Cardiac septum (tissue), 1 donor: ENCODE measurements around the gene SLC16A10. TPM values are rescaled to one million over a fixed set of nuclear protein-coding genes. Genes with fewer than 3 reads are reported as not detected.
"Not testable (repeated sequence)": the region's sequence is repeated elsewhere in the genome, so short reads cannot be mapped to it uniquely, and the experiment has no call there.

Experiments
- DNase-seq: peaks from one replicate; pipeline ENCODE4 v3.0.0-alpha.2; 2020; ENCODE audit warnings: low spot score
- intact Hi-C: fragments of 100-400 bp; cut with DNase I; formaldehyde crosslinking; loops from one replicate; pipeline ENCODE4 v1.14.0; 2022
- total RNA-seq: library from RNA; stranded (reverse); fragmentation: NEBNext Ultra II Directional; extraction: Animal tissue kit (Norgen Biotek cat#: 25700); gene quantifications from one replicate; pipeline ENCODE4 v1.2.1, GENCODE V29; 2021
- donor health status: DM: no; HTN: no; CAD: no.

SLC16A10 gene
- total RNA-seq, 1 donor from 2014 or later: 5.0 TPM

- intact Hi-C loops: no loop called here
- no peak for DNase-seq
Measured at GRCh38 chr6:111175109-111175508, 87.8 kb downstream of the SLC16A10 start.

GRCh38 chr6:111176038-111176759, 88.9 kb downstream of the SLC16A10 start:
- no peak for DNase-seq
- intact Hi-C loops: no loop called here

DNA sequence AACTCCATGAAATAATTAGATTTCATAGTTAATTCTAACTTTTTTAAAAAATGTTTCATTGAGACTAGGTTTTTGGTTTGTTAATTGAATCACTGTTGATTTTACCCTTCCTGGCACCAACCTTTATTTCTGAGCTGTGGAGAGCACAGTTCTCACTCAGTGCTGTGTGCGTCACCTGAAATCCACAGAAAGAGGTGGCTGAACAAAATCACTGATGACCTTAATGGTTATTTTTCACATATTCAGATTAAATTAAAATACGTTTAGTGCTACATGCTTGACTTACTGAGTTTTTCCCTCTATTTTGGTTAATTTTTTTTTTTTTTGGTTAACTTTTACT, 89.4 kb downstream of the SLC16A10 start:
- intact Hi-C loops: no loop called here
- DNase-seq: no peak

DNA sequence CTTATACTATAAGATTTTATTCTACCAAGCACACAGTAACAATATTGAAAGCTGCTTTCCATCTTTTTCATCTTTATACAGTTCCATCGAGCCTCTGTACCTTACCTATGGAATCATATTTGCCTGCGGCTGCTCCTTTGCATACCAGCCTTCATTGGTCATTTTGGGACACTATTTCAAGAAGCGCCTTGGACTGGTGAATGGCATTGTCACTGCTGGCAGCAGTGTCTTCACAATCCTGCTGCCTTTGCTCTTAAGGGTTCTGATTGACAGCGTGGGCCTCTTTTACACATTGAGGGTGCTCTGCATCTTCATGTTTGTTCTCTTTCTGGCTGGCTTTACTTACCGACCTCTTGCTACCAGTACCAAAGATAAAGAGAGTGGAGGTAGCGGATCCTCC, 89.8 kb downstream of the SLC16A10 start:
- intact Hi-C loops: no loop called here
- no peak for DNase-seq

DNA sequence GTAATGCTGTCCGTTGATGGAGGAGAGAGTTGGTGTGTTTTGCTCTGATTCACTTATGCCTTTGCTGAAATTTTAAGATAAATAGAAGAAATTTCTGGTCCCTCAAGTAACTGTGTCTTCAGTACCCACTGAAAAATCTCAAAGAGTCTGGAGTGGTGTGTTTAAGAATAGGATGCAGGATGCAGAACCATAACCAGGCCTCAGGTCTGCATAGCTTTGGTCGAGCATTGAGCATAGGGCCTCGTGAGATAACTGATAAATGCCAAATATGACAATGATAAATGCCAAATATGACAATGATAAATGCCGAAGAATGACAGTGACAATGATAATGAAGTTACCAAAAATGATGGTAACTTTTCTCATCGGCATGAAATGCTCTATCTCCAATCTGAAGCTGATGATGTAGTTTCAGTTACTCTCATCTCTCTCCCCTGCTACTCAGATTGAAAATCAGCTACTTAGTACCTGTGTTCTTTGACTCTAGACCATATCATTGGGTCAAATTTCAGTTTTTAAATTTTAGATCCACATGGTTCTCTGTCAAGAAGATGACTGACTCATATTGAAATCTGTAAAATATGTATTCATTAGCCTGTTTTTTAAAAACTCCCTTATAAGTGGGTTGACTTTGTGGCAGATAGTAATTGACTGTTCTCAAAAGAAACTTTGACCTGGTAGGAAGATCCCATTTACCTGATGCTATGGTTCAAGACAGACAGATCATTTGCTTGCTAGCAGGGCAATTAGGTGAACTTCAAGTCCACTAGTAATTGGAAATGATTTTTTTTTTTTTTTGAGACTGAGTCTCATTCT, 96.6 kb downstream of the SLC16A10 start:
- intact Hi-C loops: no loop called here
- no peak for DNase-seq

DNA sequence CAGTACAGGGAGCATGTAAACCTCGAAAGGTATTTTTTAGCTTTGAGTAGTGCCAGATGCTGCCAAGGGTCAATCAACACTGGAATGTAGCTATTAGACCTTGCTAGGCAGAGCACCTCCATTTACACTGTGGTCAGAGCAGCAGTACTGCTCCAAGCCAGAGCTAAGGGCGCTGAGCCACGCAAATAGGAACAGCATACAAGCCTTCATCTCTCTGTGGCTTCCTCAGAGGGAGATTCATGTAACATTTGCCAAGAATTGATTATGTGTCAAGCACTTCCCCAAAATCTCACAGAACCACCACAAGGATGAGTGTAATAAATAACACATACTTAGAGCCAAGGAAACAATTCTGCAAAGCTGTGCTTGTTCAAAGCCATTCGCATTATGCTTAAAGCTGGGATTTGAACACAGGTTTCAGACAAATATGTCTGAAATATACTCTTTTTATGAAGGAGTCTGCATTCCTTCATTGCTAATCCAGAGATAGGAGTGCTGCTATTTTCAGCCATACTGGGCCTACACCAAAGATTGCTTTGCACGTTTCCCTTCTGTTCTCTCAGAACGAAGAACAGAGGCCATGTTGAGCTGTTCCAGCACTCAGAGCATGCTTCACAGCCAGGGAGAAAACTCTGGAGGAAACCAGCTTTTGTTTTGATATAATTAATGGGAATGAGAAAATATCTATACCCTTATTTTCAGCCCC, 97.7 kb downstream of the SLC16A10 start:
- intact Hi-C loops: loop anchor here (5.0 kb wide), 1 partner anchor 98 kb away; the partner anchor contains the start of gene SLC16A10
- no peak for DNase-seq

DNA sequence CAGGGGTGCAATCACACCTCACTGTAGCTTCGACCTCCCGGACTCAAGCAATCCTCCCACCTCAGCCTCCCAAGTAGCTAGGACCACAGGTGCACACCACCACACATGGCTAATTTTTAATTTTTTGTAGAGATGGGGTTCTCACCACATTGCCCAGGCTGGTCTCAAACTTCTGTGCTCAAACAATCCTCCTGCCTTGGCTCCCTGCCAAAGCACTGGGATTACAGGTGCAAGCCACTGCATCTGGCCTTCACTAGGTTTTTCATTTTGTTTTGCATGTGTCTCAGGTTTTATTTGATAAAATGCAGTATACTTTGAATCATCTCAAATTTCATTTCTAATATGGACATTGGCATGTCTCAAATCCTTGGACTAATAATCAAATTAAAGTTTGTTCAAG, 98.7 kb downstream of the SLC16A10 start:
- no peak for DNase-seq
- intact Hi-C loops: loop anchor here (5.0 kb wide), 1 partner anchor 99 kb away; the partner anchor contains the start of gene SLC16A10

- DNase-seq: no peak
- intact Hi-C loops: loop anchor here (5.0 kb wide), 1 partner anchor 101 kb away; the partner anchor contains the start of gene SLC16A10
Measured at GRCh38 chr6:111187874-111188273, 100.6 kb downstream of the SLC16A10 start.

- intact Hi-C loops: loop anchor here (5.0 kb wide), 1 partner anchor 102 kb away; the partner anchor contains the start of gene SLC16A10
- DNase-seq: not testable (repeated sequence)
Measured at GRCh38 chr6:111189666-111190210, 102.4 kb downstream of the SLC16A10 start.

DNA sequence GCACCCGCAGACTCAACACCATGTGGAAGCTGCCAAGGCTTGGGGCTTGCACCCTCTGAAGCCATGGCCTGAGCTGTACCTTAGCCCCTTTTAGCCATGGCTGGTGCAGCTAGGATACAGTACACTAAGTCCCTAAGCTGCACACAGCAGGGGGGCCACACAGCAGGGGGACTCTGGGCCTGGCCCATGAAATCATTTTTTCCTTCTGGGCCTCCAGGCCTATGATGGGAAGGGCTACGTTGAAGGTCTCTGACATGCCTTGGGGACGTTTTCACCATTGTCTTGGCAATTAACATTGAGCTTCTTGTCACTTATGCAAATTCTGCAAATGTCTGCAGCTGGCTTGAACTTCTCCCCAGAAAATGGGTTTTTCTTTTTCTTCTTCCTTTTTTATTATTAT, 103.3 kb downstream of the SLC16A10 start:
- DNase-seq: no peak
- intact Hi-C loops: no loop called here

GRCh38 chr6:111191136-111191535, 103.8 kb downstream of the SLC16A10 start:
- DNase-seq, intact Hi-C loops: not testable (repeated sequence)

DNA sequence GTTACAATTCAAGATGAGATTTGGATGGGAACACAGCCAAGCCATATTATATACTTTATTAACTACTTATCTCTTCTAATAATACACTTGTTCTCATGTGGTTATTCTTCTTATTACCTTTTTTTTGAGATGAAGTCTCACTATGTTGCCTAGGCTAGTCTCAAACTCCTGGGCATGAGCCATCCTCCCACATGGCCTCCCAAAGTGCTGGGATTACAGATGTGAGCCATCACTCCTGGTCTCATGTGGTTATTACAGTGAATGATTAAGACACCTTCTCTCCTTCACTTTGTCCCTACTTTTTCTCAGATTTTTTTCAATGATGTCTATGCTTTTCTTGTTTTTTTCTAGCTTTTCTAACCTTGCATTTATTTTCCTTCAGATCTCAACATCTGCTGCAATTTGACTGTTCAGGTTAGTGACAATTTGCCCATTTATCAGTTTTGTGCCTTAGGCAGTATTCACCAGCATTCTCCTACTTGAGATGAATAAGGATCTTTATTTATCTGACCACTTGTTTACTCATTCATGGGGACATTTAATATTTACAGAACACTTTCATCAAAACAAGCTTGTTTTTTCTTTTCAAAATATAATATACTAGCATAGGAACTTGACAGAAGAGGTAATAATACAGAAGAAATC, 105.7 kb downstream of the SLC16A10 start:
- intact Hi-C loops: no loop called here

GRCh38 chr6:111195656-111196055, 108.4 kb downstream of the SLC16A10 start:
- intact Hi-C loops: no loop called here

More for the DNA sequence above, 105.7 kb downstream of the SLC16A10 start:
- DNase-seq: no peak

GRCh38 chr6:111198841-111199240, 111.5 kb downstream of the SLC16A10 start:
- no peak for DNase-seq
- intact Hi-C loops: no loop called here

More at GRCh38 chr6:111195656-111196055, 108.4 kb downstream of the SLC16A10 start:
- no peak for DNase-seq

GRCh38 chr6:111199935-111200334, 112.6 kb downstream of the SLC16A10 start:
- intact Hi-C loops: no loop called here
- DNase-seq: no peak

DNA sequence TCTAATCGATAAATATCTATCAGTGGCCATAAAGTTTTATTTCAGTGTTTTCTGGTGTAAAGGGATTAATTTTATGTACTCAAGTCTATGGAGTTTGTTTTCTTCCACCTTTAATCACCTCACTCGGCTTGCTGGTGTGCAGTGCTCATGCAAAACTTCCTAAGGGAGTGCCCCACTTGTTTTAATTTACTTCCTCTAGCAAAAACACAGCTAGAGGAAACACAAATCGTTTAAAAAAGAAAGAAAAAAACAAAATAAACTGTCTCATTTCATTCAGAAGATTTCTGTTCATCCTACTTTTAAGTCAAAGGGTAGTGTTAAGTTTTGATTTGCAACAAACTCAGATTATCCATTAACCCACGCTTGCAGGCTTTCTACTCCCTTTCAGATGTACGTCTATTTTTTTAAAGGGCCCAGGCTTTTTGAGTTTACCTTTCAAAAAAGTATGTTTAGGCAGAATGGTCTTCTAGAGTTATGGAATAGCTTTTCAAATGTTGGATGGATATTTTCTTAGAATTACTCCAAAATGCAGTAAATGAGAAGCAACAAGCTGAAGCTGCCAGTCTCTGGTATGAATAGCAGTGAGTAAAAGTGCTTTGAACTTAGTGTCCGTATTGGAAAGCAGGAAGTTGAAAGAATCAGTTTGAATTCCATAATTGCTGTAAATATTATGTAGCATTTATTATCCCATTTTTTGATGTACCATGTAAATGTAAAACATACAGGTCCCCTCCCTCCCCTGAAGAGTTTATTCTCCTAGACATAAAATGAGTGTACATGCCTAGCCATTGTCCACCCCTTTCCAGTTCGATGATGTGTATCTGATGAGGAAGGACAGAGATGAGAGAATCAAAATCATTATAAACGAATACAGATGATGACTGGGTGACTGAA, 113.3 kb downstream of the SLC16A10 start:
- intact Hi-C loops: no loop called here
- DNase-seq: no peak

GRCh38 chr6:111201244-111201554, 113.9 kb downstream of the SLC16A10 start:
- intact Hi-C loops: no loop called here
- no peak for DNase-seq

DNA sequence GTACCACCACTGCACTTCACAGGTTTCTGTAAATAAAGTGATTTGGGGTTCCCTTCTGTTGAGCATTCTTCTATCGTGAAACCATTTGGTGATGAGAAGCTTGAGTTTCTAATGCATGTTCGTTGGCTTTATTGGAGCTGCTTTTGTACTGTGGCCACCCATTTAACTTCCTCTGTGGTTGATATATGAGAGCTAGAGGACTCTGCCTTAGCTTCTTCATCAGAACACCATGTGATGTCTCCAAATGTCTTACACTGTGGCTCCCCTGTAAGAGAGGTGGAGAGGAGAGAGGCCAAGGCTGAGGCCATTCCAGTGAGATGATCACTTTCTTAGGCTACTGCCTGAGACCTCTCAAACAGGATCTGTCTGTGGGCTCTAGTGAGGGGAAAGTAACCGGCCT, 114.5 kb downstream of the SLC16A10 start:
- no peak for DNase-seq
- intact Hi-C loops: no loop called here
